ENCODE results near the gene ARHGAP27. TPM values are rescaled to one million over a fixed set of nuclear protein-coding genes. Genes with fewer than 3 reads are reported as not detected.

Gene ARHGAP27
- total and polyA plus RNA-seq, 9 of the 15 experiments (the other 6 are each of a cell fraction or from before 2014, with no cell fraction given) = 0.04 to 4.6 (median 2.1) TPM

DNA sequence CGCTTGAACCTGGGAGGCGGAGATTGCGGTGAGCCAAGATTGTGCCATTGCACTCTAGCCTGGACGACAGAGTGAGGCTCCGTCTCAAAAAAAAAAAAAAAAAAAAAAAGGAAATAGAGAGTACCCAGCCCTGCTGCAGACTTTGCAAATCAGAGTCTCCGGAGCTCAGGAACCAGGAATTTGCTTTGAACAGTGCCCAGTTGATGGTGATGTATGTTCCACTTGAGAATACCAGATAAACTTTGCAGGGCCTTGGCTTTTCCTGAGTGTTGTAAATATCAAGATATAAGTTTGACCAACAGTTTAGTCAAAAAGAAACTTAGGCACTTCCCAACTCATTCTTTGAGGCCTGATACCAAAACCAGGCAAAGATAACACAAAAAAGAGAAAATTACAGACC lies 85.2 kb downstream of the ARHGAP27 start:
- no peak overlapping the region for H2AFZ ChIP-seq (ENCODE audit: low read depth, low read length)
- FAIRE-seq (no peak), DNase-seq (ENCODE audit: extremely low read depth in 1 of 4, low spot score in 3 of 4) (no peak), ATAC-seq (no peak)
- no peak overlapping the region for H3K27ac ChIP-seq (ENCODE audit: extremely low read depth, low read depth, low read length)
- no TSS peak for BruUV-seq (replicated peaks)
- H3K9me1 ChIP-seq (ENCODE audit: control insufficient read depth, insufficient read depth, low read length) = no peaks in the 10 kb centered on the region
- H3K9me3 ChIP-seq (replicated peaks; ENCODE audit: control insufficient read depth, insufficient read depth, low read depth, low read length) = no peaks in the 10 kb centered on the region
- WGBS (ENCODE audit: insufficient coverage, low coverage, missing lambda C conversion rate) = 79% methylated on average over 4 of the region's 6 CpGs
- no peak overlapping the region for H3K4me2 ChIP-seq (ENCODE audit: insufficient read depth, low read length)
- H3K36me3 ChIP-seq (ENCODE audit: control insufficient read depth, insufficient read depth, low read length) = no peaks in the 10 kb centered on the region
- CTCF ChIA-PET (ENCODE audit: low intra/inter-chr PET ratio) = no interaction called here
- TF ChIP-seq GTF2E2 (tag; IDR thresholded peaks at IDR 0.05) (no peak), ZNF354B (CRISPR knock-in tag; IDR thresholded peaks at IDR 0.05) (no peak), SNRNP70 (optimal IDR thresholded peaks at IDR 0.05; ENCODE audit: low read depth, low read length) (no peak), ZNF224 (CRISPR knock-in tag; IDR thresholded peaks at IDR 0.05) (no peak), ZC3H11A (IDR thresholded peaks at IDR 0.05; ENCODE audit: low read depth, low read length) (no peak), RFX1 (IDR thresholded peaks at IDR 0.05) (no peak), MTF1 (CRISPR knock-in tag; IDR thresholded peaks at IDR 0.05; ENCODE audit: borderline replicate concordance) (no peak), ZBTB17 (CRISPR knock-in tag; IDR thresholded peaks at IDR 0.05) (no peak), CEBPG (CRISPR knock-in tag; IDR thresholded peaks at IDR 0.05) (no peak), CEBPG (tag; conservative IDR thresholded peaks at IDR 0.05 in 1 of 2, IDR thresholded peaks at IDR 0.05 in 1 of 2) (no peak), MEIS2 (IDR thresholded peaks at IDR 0.05; ENCODE audit: partially characterized antibody) (no peak), EP400 (IDR thresholded peaks at IDR 0.05) (no peak)
- POLR2A ChIA-PET = interaction anchor here (0.9 to 1.0 kb wide), 2 partner anchors 8 to 36 kb away, joined by 3 to 5 read pairs; no protein-coding TSS in a partner anchor
- in situ Hi-C loops (cut with MboI) (no loop called here), intact Hi-C loops (cut with micrococcal nuclease) (no loop called here)
- no peaks in the 10 kb centered on the region for H4K20me1 ChIP-seq (replicated peaks; ENCODE audit: control insufficient read depth, insufficient read depth, low read length)
- H3K27me3 ChIP-seq (ENCODE audit: control insufficient read depth in 2 of 2, insufficient read depth in 2 of 2, low read length in 2 of 2) = no peaks in the 10 kb centered on the region
- H3K4me3 ChIP-seq = no peak overlapping the region
- peaks cover 21 to 32% of the 10 kb centered on the region in 2 experiments for H3K4me1 ChIP-seq (replicated peaks in 1 of 2; ENCODE audit: control insufficient read depth in 2 of 2, insufficient read depth in 2 of 2, low read length in 2 of 2)
- H3K9ac ChIP-seq (ENCODE audit: insufficient read depth in 1 of 2, low read depth in 2 of 2, low read length in 2 of 2) = no peak overlapping the region
- H3K79me2 ChIP-seq (ENCODE audit: control insufficient read depth, insufficient read depth, low read length) = no peaks in the 10 kb centered on the region
